ENCODE data around the gene OXLD1.

GRCh38 chr17:81652906-81653771, 13.3 kb downstream of the OXLD1 start:
- TF ChIP-seq EP300 (IDR thresholded peaks at IDR 0.05) (no peak), CTCF (IDR thresholded peaks at IDR 0.05) (no peak)
